ENCODE measurements around the gene CHN2. TPM values are rescaled to one million over a fixed set of nuclear protein-coding genes. Genes with fewer than 3 reads are reported as not detected.

CHN2 gene
- total RNA-seq, 5 donors from 2014 or later (not counting 1 experiment from before 2014, with no cell fraction given): 4.5 to 9.0 (median 6.6) TPM

- CTCF ChIA-PET: no interaction called here
Observed at GRCh38 chr7:29302666-29303395, 108.3 kb downstream of the CHN2 start.

GRCh38 chr7:29304756-29305155 is 110.2 kb downstream of the CHN2 start:
- POLR2A ChIA-PET: no interaction called here
- H3K36me3 Mint-ChIP-seq: no peaks in the 10 kb centered on the region

More at GRCh38 chr7:29302666-29303395, 108.3 kb downstream of the CHN2 start:
- DNase-seq (no peak), ATAC-seq (replicated peaks in 1 of 4) (no peak)
- Mint-ChIP-seq H3K27ac (no peak overlapping the region), H3K9me3 (no peaks in the 10 kb centered on the region), H3K4me3 (no peak overlapping the region), H3K4me1 (no peaks in the 10 kb centered on the region), H3K27me3 (no peaks in the 10 kb centered on the region), H3K36me3 (no peaks in the 10 kb centered on the region)
- H3K36me3 ChIP-seq (ENCODE audit: control insufficient read depth in 2 of 2, extremely low read depth in 1 of 2, insufficient read depth in 1 of 2, low read length in 1 of 2): no peaks in the 10 kb centered on the region
- H3K9me3 ChIP-seq: no peaks in the 10 kb centered on the region
- H3K4me3 ChIP-seq (ENCODE audit: control insufficient read depth in 1 of 2, extremely low read depth in 1 of 2, low read length in 1 of 2): no peak overlapping the region
- H3K27ac ChIP-seq (ENCODE audit: low read length): no peak overlapping the region
- POLR2A ChIA-PET: no interaction called here
- no peaks in the 10 kb centered on the region for H3K4me1 ChIP-seq (ENCODE audit: control insufficient read depth in 1 of 2, extremely low read depth in 1 of 2, insufficient read depth in 2 of 2, low read length in 2 of 2)
- 91% methylated on average over 12 of the region's 12 CpGs for WGBS (ENCODE audit: insufficient coverage)
- no peaks in the 10 kb centered on the region for H3K27me3 ChIP-seq (replicated peaks in 1 of 2; ENCODE audit: control insufficient read depth in 2 of 2, extremely low read depth in 1 of 2, insufficient read depth in 2 of 2, low read length in 1 of 2)

GRCh38 chr7:29306319-29306991 is 111.9 kb downstream of the CHN2 start:
- CTCF ChIA-PET: interaction anchor here in 1 of 2 donors (1.1 kb wide), 1 partner anchor 384 kb away, joined by 3 read pairs; no protein-coding TSS in a partner anchor
- DNase-seq: no peak

More at GRCh38 chr7:29304756-29305155, 110.2 kb downstream of the CHN2 start:
- no peaks in the 10 kb centered on the region for H3K4me1 ChIP-seq (ENCODE audit: control insufficient read depth in 1 of 2, extremely low read depth in 1 of 2, insufficient read depth in 2 of 2, low read length in 2 of 2)
- Mint-ChIP-seq H3K27me3 (no peaks in the 10 kb centered on the region), H3K4me3 (no peak overlapping the region), H3K9me3 (peaks cover 1 to 5% (median 5%) of the 10 kb centered on the region in 3 donors), H3K27ac (no peak overlapping the region), H3K4me1 (no peaks in the 10 kb centered on the region)
- no peaks in the 10 kb centered on the region for H3K9me3 ChIP-seq
- CTCF ChIA-PET: interaction anchor here in 1 of 2 donors (0.6 kb wide), 2 partner anchors 11 to 321 kb away, joined by 4 to 8 read pairs; no protein-coding TSS in a partner anchor
- WGBS (ENCODE audit: insufficient coverage): 95% methylated on average over 4 of the region's 6 CpGs
- DNase-seq (no peak), ATAC-seq (replicated peaks in 1 of 4) (no peak)
- no peak overlapping the region for H3K27ac ChIP-seq (ENCODE audit: low read length)
- no peaks in the 10 kb centered on the region for H3K36me3 ChIP-seq (ENCODE audit: control insufficient read depth in 2 of 2, extremely low read depth in 1 of 2, insufficient read depth in 1 of 2, low read length in 1 of 2)
- H3K27me3 ChIP-seq (replicated peaks in 1 of 2; ENCODE audit: control insufficient read depth in 2 of 2, extremely low read depth in 1 of 2, insufficient read depth in 2 of 2, low read length in 1 of 2): peaks cover 0 to 3% of the 10 kb centered on the region in 2 experiments
- no peak overlapping the region for H3K4me3 ChIP-seq (ENCODE audit: control insufficient read depth in 1 of 2, extremely low read depth in 1 of 2, low read length in 1 of 2)

GRCh38 chr7:29308424-29308823 is 113.8 kb downstream of the CHN2 start:
- Mint-ChIP-seq H3K27ac (no peak overlapping the region), H3K27me3 (no peaks in the 10 kb centered on the region), H3K4me1 (no peaks in the 10 kb centered on the region), H3K9me3 (peaks cover 4 to 15% (median 5%) of the 10 kb centered on the region in 3 donors), H3K36me3 (peaks cover 8% of the 10 kb centered on the region), H3K4me3 (no peak overlapping the region)
- no CpG with 5 or more reads among the region's 6 CpGs for WGBS (ENCODE audit: insufficient coverage)
- no peaks in the 10 kb centered on the region for H3K4me1 ChIP-seq (ENCODE audit: control insufficient read depth in 1 of 2, extremely low read depth in 1 of 2, insufficient read depth in 2 of 2, low read length in 2 of 2)
- H3K27me3 ChIP-seq (replicated peaks in 1 of 2; ENCODE audit: control insufficient read depth in 2 of 2, extremely low read depth in 1 of 2, insufficient read depth in 2 of 2, low read length in 1 of 2): peaks cover 0 to 4% of the 10 kb centered on the region in 2 experiments
- no peak for ATAC-seq (replicated peaks in 1 of 4)
- ChIA-PET POLR2A (no interaction called here), CTCF (no interaction called here)
- H3K4me3 ChIP-seq (ENCODE audit: control insufficient read depth in 1 of 2, extremely low read depth in 1 of 2, low read length in 1 of 2): no peak overlapping the region
- no peak overlapping the region for H3K27ac ChIP-seq (ENCODE audit: low read length)
- DNase-seq: no peak
- no peaks in the 10 kb centered on the region for H3K9me3 ChIP-seq
- no peaks in the 10 kb centered on the region for H3K36me3 ChIP-seq (ENCODE audit: control insufficient read depth in 2 of 2, extremely low read depth in 1 of 2, insufficient read depth in 1 of 2, low read length in 1 of 2)

More at GRCh38 chr7:29306319-29306991, 111.9 kb downstream of the CHN2 start:
- no peak for ATAC-seq (replicated peaks in 1 of 4)
- H3K27me3 ChIP-seq (replicated peaks in 1 of 2; ENCODE audit: control insufficient read depth in 2 of 2, extremely low read depth in 1 of 2, insufficient read depth in 2 of 2, low read length in 1 of 2): peaks cover 0 to 4% of the 10 kb centered on the region in 2 experiments
- WGBS (ENCODE audit: insufficient coverage): 100% methylated on average over 1 of the region's 5 CpGs
- no peaks in the 10 kb centered on the region for H3K9me3 ChIP-seq
- no peaks in the 10 kb centered on the region for H3K4me1 Mint-ChIP-seq
- peaks cover 8% of the 10 kb centered on the region for H3K36me3 Mint-ChIP-seq
- H3K4me3 Mint-ChIP-seq: no peak overlapping the region
- H3K4me3 ChIP-seq (ENCODE audit: control insufficient read depth in 1 of 2, extremely low read depth in 1 of 2, low read length in 1 of 2): no peak overlapping the region
- no peak overlapping the region for H3K27ac Mint-ChIP-seq
- POLR2A ChIA-PET: no interaction called here
- H3K36me3 ChIP-seq (ENCODE audit: control insufficient read depth in 2 of 2, extremely low read depth in 1 of 2, insufficient read depth in 1 of 2, low read length in 1 of 2): no peaks in the 10 kb centered on the region
- H3K9me3 Mint-ChIP-seq: peaks cover 4 to 15% (median 5%) of the 10 kb centered on the region in 3 donors
- H3K4me1 ChIP-seq (ENCODE audit: control insufficient read depth in 1 of 2, extremely low read depth in 1 of 2, insufficient read depth in 2 of 2, low read length in 2 of 2): no peaks in the 10 kb centered on the region
- no peak overlapping the region for H3K27ac ChIP-seq (ENCODE audit: low read length)
- H3K27me3 Mint-ChIP-seq: no peaks in the 10 kb centered on the region

GRCh38 chr7:29309041-29309854 is 114.7 kb downstream of the CHN2 start:
- Histone ChIP-seq H3K27me3 (replicated peaks in 1 of 2; ENCODE audit: control insufficient read depth in 2 of 2, extremely low read depth in 1 of 2, insufficient read depth in 2 of 2, low read length in 1 of 2) (peaks cover 0 to 4% of the 10 kb centered on the region in 2 experiments), H3K4me1 (ENCODE audit: control insufficient read depth in 1 of 2, extremely low read depth in 1 of 2, insufficient read depth in 2 of 2, low read length in 2 of 2) (no peaks in the 10 kb centered on the region), H3K9me3 (no peaks in the 10 kb centered on the region), H3K4me3 (ENCODE audit: control insufficient read depth in 1 of 2, extremely low read depth in 1 of 2, low read length in 1 of 2) (no peak overlapping the region), H3K27ac (ENCODE audit: low read length) (no peak overlapping the region), H3K36me3 (ENCODE audit: control insufficient read depth in 2 of 2, extremely low read depth in 1 of 2, insufficient read depth in 1 of 2, low read length in 1 of 2) (no peaks in the 10 kb centered on the region)
- ATAC-seq (replicated peaks in 1 of 4): no peak
- Mint-ChIP-seq H3K27ac (no peak overlapping the region), H3K27me3 (no peaks in the 10 kb centered on the region), H3K9me3 (peaks cover 4 to 15% (median 5%) of the 10 kb centered on the region in 3 donors), H3K4me1 (no peaks in the 10 kb centered on the region), H3K4me3 (no peak overlapping the region), H3K36me3 (peaks cover 8% of the 10 kb centered on the region)
- CTCF ChIA-PET: no interaction called here
- no peak for DNase-seq
- POLR2A ChIA-PET: no interaction called here
- 83% methylated on average over 4 of the region's 9 CpGs for WGBS (ENCODE audit: insufficient coverage)

GRCh38 chr7:29310625-29311024 is 116.0 kb downstream of the CHN2 start:
- POLR2A ChIA-PET: no interaction called here
- Histone ChIP-seq H3K4me3 (ENCODE audit: control insufficient read depth in 1 of 2, extremely low read depth in 1 of 2, low read length in 1 of 2) (no peak overlapping the region), H3K4me1 (ENCODE audit: control insufficient read depth in 1 of 2, extremely low read depth in 1 of 2, insufficient read depth in 2 of 2, low read length in 2 of 2) (no peaks in the 10 kb centered on the region), H3K9me3 (no peaks in the 10 kb centered on the region), H3K27ac (ENCODE audit: low read length) (no peak overlapping the region), H3K27me3 (replicated peaks in 1 of 2; ENCODE audit: control insufficient read depth in 2 of 2, extremely low read depth in 1 of 2, insufficient read depth in 2 of 2, low read length in 1 of 2) (peaks cover 0 to 4% of the 10 kb centered on the region in 2 experiments), H3K36me3 (ENCODE audit: control insufficient read depth in 2 of 2, extremely low read depth in 1 of 2, insufficient read depth in 1 of 2, low read length in 1 of 2) (no peaks in the 10 kb centered on the region)
- Mint-ChIP-seq H3K27ac (no peak overlapping the region), H3K36me3 (peaks cover 8% of the 10 kb centered on the region), H3K9me3 (peaks cover 4 to 15% (median 5%) of the 10 kb centered on the region in 3 donors), H3K4me1 (no peaks in the 10 kb centered on the region), H3K4me3 (no peak overlapping the region), H3K27me3 (no peaks in the 10 kb centered on the region)
- CTCF ChIA-PET: no interaction called here
- no peak for DNase-seq
- ATAC-seq (replicated peaks in 1 of 4): no peak

All from T-cell (primary cell).